Germinal center (tissue), 1 donor: Measurements from ENCODE around the gene TM9SF4.
"Not testable (repeated sequence)": the region's sequence is repeated elsewhere in the genome, so short reads cannot be mapped to it uniquely, and the experiment has no call there.

Source experiments
- DNase-seq: peaks from one replicate; pipeline ENCODE4 v3.0.0; 2012; ENCODE audit warnings: mixed read lengths, low spot score

Gene TM9SF4

DNA sequence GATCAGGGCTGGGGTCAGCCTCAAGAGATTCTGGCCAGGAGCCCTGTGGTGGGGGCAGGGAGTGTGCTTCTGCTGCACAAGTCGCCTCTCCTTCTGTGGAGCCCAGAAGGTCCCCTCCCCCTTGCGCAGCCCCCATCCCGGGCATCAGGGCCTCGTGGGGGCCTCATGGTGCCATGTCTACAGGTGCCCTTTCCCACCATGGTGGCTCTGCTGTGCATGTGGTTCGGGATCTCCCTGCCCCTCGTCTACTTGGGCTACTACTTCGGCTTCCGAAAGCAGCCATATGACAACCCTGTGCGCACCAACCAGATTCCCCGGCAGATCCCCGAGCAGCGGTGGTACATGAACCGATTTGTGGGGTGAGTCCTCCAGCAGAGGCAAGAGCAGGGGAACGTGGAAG, 48.1 kb downstream of the TM9SF4 start:
- DNase-seq = no peak

DNA sequence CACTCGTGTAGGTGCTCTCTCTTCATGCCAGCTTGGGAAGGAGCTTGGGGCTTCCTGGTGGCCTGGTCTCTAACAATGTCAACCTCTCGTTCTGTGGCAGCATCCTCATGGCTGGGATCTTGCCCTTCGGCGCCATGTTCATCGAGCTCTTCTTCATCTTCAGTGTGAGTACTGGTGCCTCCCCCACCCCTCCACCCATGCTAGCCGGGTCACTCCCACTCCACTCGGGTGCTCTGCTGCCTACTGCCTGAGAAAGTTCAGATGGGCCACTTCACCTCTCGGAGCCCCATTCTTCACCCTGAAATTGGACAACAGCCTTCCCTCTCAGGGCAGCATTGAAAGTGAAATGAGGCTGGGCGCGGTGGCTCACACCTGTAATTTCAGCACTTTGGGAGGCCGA, 48.8 kb downstream of the TM9SF4 start:
- no peak for DNase-seq

- DNase-seq = no peak
Observed at GRCh38 chr20:32158943-32159660, 49.6 kb downstream of the TM9SF4 start.

- DNase-seq = no peak
Observed at GRCh38 chr20:32159766-32160221, 50.3 kb downstream of the TM9SF4 start.

GRCh38 chr20:32160341-32160740, 50.8 kb downstream of the TM9SF4 start:
- no peak for DNase-seq

DNA sequence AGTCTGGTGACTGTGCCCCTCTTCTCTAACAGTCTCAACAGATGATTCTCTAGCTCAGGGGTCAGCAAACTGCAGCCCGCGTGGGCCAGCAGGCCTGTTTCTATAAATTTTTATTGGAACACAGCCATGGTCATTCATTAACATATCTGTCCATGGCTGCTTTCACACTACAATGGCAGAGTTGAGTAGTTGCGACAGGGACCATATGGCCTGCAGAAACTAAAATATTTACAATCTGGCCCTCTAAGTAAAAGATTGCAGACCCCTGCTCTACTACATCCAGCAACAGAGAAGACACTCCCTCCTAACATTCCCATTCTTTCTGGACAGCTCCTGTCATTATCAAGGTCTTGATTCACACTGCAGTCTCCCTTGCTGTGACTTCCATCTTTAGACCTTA, 52.8 kb downstream of the TM9SF4 start:
- no peak for DNase-seq

- DNase-seq = no peak
Observed at GRCh38 chr20:32163951-32164350, 54.4 kb downstream of the TM9SF4 start.

- no peak for DNase-seq
Observed at GRCh38 chr20:32164984-32165735, 55.6 kb downstream of the TM9SF4 start.

- no peak for DNase-seq
Observed at GRCh38 chr20:32165836-32166545, 56.5 kb downstream of the TM9SF4 start.

DNA sequence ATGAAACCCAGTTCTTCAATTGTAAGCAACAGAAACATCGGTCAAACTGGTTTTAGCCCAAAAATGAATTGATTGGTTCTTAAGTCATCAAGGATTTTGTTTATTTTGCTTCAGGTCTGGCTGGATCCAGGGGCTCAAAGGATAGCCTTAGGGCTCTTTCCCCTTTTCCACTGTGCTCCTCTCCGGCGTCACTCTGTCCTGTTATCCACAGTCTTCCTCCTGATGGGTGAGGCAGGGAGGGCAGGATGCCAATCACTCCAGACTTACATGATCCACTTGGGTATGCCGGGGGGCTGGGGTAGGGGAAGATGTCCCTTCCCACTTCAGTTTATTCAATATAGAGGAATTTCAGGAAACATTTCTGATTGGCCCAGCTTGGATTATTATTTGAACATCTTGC, 58.0 kb downstream of the TM9SF4 start:
- no peak for DNase-seq

DNA sequence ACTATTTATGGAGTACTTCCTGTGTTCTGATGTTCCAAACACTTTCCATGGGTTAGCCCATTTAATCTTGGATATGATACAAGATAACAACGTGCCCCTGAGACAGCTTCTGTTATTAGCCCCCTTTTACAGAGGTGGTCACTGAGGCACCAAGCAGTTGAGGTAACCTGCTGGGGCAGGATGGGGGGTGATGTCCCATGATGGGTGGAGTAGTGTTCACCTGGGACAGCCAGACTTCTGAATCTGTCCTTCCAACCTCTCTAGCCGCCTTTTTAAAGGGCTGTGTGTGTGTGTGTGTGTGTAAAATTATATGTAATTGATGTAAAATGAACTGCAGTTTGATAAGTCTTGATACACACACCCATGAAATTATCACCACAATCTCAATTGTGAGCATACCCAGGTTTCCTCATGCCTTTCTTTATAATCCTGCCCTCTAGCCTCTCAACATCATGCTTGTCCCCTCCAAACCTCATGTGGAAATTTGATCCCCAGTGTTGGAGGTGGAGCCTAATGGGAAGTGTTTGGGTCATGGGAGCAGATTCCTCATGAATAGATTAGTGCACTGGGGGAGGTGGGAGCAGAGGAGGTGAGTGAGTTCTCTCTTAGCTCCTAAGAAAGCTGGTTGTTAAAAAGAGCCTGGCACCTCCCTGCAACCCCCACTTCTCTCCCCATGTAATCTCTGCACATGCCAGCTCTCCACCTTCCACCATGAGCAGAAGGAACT, 58.8 kb downstream of the TM9SF4 start:
- no peak for DNase-seq

- DNase-seq = not testable (repeated sequence)
Observed at GRCh38 chr20:32177696-32178095, 68.2 kb downstream of the TM9SF4 start.

DNA sequence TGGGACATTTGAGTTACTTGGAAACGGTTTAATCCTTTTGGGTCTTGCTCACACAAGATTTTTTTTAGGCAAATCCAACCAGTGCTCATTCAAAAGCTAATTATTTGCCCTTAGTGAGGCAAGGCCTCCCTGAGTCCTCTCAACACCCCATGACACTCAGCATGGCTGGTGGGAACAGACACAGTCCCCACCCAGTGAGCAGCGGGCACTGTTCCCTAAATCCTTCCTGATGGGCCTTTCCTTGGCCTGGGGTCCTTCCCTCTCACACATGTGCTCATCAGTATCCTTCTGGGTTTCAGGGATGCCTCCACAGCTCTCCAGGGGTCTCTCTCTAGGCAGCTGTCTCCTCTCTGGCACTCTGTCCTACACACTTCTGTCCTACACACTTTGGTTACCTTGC, 70.0 kb downstream of the TM9SF4 start:
- no peak for DNase-seq

DNA sequence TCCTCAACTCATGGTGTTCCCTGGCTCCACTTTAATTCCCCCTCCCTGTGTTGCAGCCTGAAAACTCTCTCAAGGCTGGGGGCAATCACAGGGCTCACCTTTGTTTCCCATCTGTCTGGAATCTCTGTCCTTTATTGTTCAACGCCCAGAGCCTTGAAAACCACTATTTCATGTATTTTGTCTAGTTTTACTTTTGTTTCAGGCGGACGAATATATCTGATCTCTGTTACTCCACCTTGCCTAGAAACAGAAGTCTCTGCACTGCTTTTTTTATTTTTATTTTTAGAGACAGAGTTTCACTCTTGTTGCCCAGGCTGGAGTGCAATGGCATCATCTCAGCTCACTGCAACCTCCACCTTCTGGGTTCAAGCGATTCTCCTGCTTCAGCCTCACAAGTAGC, 70.4 kb downstream of the TM9SF4 start:
- no peak for DNase-seq

- DNase-seq = no peak
Observed at GRCh38 chr20:32181606-32182005, 72.1 kb downstream of the TM9SF4 start.

DNA sequence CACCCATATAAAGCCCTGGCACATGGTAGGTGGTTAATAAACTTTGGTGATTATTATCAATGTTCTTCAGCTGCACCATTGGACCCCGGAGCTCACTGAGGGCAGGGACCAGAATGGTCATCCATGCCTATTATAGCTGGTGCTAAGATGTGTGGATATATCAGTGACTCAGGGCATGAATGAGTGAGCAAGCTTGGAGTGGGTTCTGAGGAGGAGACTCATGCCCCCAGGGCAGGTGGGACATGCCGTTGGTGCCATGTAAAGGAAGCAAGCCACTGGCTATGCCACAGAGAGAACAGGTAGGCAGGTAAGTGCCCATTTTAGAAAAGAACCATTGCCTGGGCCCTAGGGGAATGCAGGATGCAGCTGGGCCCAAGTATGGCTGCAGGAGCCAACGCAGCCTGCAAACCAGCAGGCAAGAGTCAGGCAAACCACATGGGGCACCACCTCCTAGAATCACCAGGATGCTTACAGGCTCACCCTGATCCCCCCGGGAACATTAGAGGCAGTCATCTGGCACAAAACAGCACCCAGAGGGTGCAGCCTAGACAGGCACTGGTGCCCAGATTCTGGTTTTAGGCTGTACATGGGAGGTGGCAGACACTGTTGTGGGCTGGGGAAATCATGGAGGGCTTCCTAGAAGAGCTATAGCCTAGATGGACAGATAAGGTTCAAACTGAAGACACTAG, 74.6 kb downstream of the TM9SF4 start:
- no peak for DNase-seq

GRCh38 chr20:32184961-32185603, 75.6 kb downstream of the TM9SF4 start:
- DNase-seq = no peak

DNA sequence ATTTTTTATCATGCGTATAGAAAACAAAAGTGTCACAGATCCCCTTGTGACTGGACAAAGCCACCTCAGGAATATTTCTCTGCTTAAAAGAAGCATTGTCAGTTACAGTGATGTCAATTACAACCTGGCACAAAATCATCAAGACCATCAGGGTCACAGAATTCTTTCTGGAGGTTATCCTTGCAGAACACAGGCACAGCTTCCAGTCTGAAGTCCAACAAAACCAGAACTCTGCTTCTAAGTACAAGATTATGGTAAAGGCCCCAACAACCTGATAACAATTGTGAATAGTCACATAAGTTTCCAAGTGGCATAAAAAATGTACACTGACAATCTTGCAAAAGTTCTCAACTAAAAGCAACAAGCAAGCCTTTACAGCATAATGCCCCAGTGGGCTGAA, 77.0 kb downstream of the TM9SF4 start:
- DNase-seq = no peak

DNA sequence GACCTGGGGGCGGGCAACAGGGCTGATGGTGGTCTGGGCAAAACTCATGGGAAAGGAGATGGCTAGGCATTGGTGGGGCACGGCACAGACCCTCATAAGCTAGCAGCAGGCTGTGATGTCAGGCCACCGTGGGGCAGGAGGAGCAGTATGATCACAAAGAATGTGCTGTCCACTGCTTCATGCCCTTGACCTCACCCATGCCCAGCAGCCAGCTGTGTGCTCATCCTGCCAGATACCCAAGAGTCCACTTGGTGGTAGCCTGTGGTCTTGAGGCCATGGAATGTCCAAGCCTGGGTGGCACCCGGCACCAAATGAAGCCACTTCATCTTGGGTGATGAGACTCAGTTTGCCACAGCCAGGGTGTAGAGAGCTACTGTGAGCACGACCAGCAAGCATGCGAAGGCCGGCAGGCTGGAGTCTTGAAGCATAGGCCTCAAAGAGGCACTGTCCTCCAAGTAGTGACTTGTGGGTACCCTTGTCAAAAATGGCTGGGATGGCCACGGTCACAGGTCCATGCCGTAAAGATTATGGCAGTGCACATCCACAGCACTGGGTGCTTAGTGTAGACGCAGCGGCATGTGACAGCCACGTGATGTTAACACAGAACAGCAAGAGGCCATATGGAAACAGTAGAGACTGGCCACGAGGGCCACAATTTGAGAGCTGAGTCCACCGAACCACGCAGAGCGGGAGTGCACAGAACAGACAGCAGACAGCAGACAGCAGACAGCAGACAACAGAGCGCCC, 79.0 kb downstream of the TM9SF4 start:
- no peak for DNase-seq

GRCh38 chr20:32189123-32189410, 79.6 kb downstream of the TM9SF4 start:
- DNase-seq = no peak
